ENCODE measurements around the gene PLEKHF1.

PLEKHF1 gene

GRCh38 chr19:29645491-29645867 is 19.8 kb upstream of the PLEKHF1 start:
- no peak for DNase-seq (ENCODE audit: low read depth)
- no peak for TF ChIP-seq CTCF (conservative IDR thresholded peaks at IDR 0.05; ENCODE audit: low read depth, low read length)
- no peak overlapping the region for H3K4me3 ChIP-seq (ENCODE audit: low read length)

- DNase-seq (ENCODE audit: low read depth) = no peak
- TF ChIP-seq CTCF (conservative IDR thresholded peaks at IDR 0.05; ENCODE audit: low read depth, low read length) = no peak
- no peak overlapping the region for H3K4me3 ChIP-seq (ENCODE audit: low read length)
These were observed 19.4 kb upstream of the PLEKHF1 start for GRCh38 chr19:29645911-29646310.

- no peak for TF ChIP-seq CTCF (conservative IDR thresholded peaks at IDR 0.05; ENCODE audit: low read depth, low read length)
- H3K4me3 ChIP-seq (ENCODE audit: low read length) = no peak overlapping the region
- DNase-seq (ENCODE audit: low read depth) = no peak
These were observed 14.4 kb upstream of the PLEKHF1 start for GRCh38 chr19:29650772-29651387.

GRCh38 chr19:29651622-29652394 is 13.5 kb upstream of the PLEKHF1 start:
- no peak for DNase-seq (ENCODE audit: low read depth)
- TF ChIP-seq CTCF (conservative IDR thresholded peaks at IDR 0.05; ENCODE audit: low read depth, low read length) = no peak
- no peak overlapping the region for H3K4me3 ChIP-seq (ENCODE audit: low read length)

- DNase-seq (ENCODE audit: low read depth) = no peak
- no peak overlapping the region for H3K4me3 ChIP-seq (ENCODE audit: low read length)
- TF ChIP-seq CTCF (conservative IDR thresholded peaks at IDR 0.05; ENCODE audit: low read depth, low read length) = no peak
These were observed 11.9 kb upstream of the PLEKHF1 start for GRCh38 chr19:29653398-29653797.

GRCh38 chr19:29655648-29656335 is 9.5 kb upstream of the PLEKHF1 start:
- TF ChIP-seq CTCF (conservative IDR thresholded peaks at IDR 0.05; ENCODE audit: low read depth, low read length) = no peak
- H3K4me3 ChIP-seq (ENCODE audit: low read length) = no peak overlapping the region
- no peak for DNase-seq (ENCODE audit: low read depth)

Measured in retinal pigment epithelial cell (primary cell).